MCF 10A (cell line): ENCODE results near the gene ZFYVE28. TPM values are rescaled to one million over a fixed set of nuclear protein-coding genes. Genes with fewer than 3 reads are reported as not detected.

ENCODE experiments used
- BruUV-seq: library from RNA; stranded (reverse); fragments of 400-500 nt; replicated peaks from 2 replicates; lab custom pipeline; 2021; lab: Mats Ljungman, UMichigan
- CTCF ChIA-PET: fragments of 300-600 bp; sonication (Branson Sonifier 250); formaldehyde crosslinking; extraction: SDS; loops from one replicate; lab custom pipeline; 2021; ENCODE audit warnings: antibody characterized with exemption, inconsistent platforms; lab: Yijun Ruan, JAX
- POLR2A ChIA-PET: fragments of 300-600, 350-650 bp; sonication (Branson Sonifier 250); formaldehyde crosslinking; extraction: SDS; loops from one replicate; lab custom pipeline; 2020; ENCODE audit warnings: antibody characterized with exemption, inconsistent platforms; lab: Yijun Ruan, JAX
- DNase-seq: peaks from one replicate; pipeline ENCODE4 v3.0.0-alpha.2; 2018; ENCODE audit not compliant: unreplicated experiment
- H3K27ac Mint-ChIP-seq: one replicate; pipeline ENCODE4 v1.8.0; 2022; ENCODE audit warnings: mild to moderate bottlenecking, low read depth, mixed read lengths; ENCODE audit not compliant: unreplicated experiment
- H3K27me3 Mint-ChIP-seq: one replicate; pipeline ENCODE4 v1.8.0; 2022; ENCODE audit warnings: mixed read lengths; ENCODE audit not compliant: insufficient read depth, unreplicated experiment
- H3K36me3 Mint-ChIP-seq: one replicate; pipeline ENCODE4 v1.8.0; 2022; ENCODE audit warnings: mild to moderate bottlenecking, moderate library complexity, mixed read lengths; ENCODE audit not compliant: insufficient read depth, unreplicated experiment
- H3K4me1 Mint-ChIP-seq: one replicate; pipeline ENCODE4 v1.8.0; 2022; ENCODE audit warnings: mixed read lengths; ENCODE audit not compliant: insufficient read depth, unreplicated experiment
- H3K4me3 Mint-ChIP-seq: one replicate; pipeline ENCODE4 v1.8.0; 2022; ENCODE audit warnings: mild to moderate bottlenecking, moderate library complexity, mixed read lengths; ENCODE audit not compliant: unreplicated experiment
- H3K9me3 Mint-ChIP-seq: one replicate; pipeline ENCODE4 v1.8.0; 2022; ENCODE audit warnings: mixed read lengths; ENCODE audit not compliant: unreplicated experiment
- CTCF ChIP-seq: fragments of 200-600 bp; IDR thresholded peaks from one replicate; pipeline ENCODE4 v1.8.0; 2022; ENCODE audit warnings: antibody characterized with exemption, mild to moderate bottlenecking; ENCODE audit not compliant: unreplicated experiment
- intact Hi-C: fragments of 100-400 bp; cut with micrococcal nuclease; formaldehyde crosslinking; loops from 2 replicates; pipeline ENCODE4 v1.14.1; 2022
- total RNA-seq: library from RNA; stranded (reverse); gene quantifications from 2 replicates; pipeline ENCODE4 v1.2.3, GENCODE V29; 2022

ZFYVE28 gene
- total RNA-seq, 1 experiment from 2014 or later = 1.6 TPM

GRCh38 chr4:2266821-2267220, 151.6 kb downstream of the ZFYVE28 start:
- no TSS peak for BruUV-seq
- intact Hi-C loops = loop anchor here (10.0 kb wide), 1 partner anchor 68 kb away; no protein-coding TSS in a partner anchor
- POLR2A ChIA-PET = no interaction called here
- Mint-ChIP-seq H3K9me3 (no peaks in the 10 kb centered on the region), H3K27me3 (no peaks in the 10 kb centered on the region), H3K4me1 (peaks cover 8% of the 10 kb centered on the region), H3K27ac (no peak overlapping the region), H3K4me3 (no peak overlapping the region), H3K36me3 (no peaks in the 10 kb centered on the region)
- TF ChIP-seq CTCF = no peak
- no peak for DNase-seq
- CTCF ChIA-PET = no interaction called here

- H3K4me3 Mint-ChIP-seq = no peak overlapping the region
- H3K27ac Mint-ChIP-seq = peak overlapping the region; percentile 40
- peak; percentile 28 for DNase-seq
- POLR2A ChIA-PET = interaction anchor here (0.6 kb wide), 1 partner anchor 457 kb away, joined by 3 read pairs; no protein-coding TSS in a partner anchor
- H3K9me3 Mint-ChIP-seq = no peaks in the 10 kb centered on the region
- no peaks in the 10 kb centered on the region for H3K27me3 Mint-ChIP-seq
- CTCF ChIA-PET = interaction anchor here (0.6 kb wide), 2 partner anchors 153 to 914 kb away, joined by 3 to 4 read pairs; no protein-coding TSS in a partner anchor
- no TSS peak for BruUV-seq
- peaks cover 8% of the 10 kb centered on the region for H3K4me1 Mint-ChIP-seq
- intact Hi-C loops = loop anchor here (10.0 kb wide), 1 partner anchor 69 kb away; no protein-coding TSS in a partner anchor
- H3K36me3 Mint-ChIP-seq = no peaks in the 10 kb centered on the region
- TF ChIP-seq CTCF = no peak
These were observed 152.3 kb downstream of the ZFYVE28 start for GRCh38 chr4:2266181-2266580.

- no peaks in the 10 kb centered on the region for H3K9me3 Mint-ChIP-seq
- intact Hi-C loops = loop anchor here (10.0 kb wide), 1 partner anchor 69 kb away; no protein-coding TSS in a partner anchor
- ChIA-PET POLR2A (interaction anchor here (0.5 to 4.5 kb wide), 3 partner anchors 25 to 456 kb away, joined by 3 to 54 read pairs (median 3); partner anchors contain the start of genes HAUS3 and POLN), CTCF (interaction anchor here (0.5 to 0.6 kb wide), 3 partner anchors 154 to 1554 kb away, joined by 3 to 4 read pairs (median 3); no protein-coding TSS in a partner anchor)
- no TSS peak for BruUV-seq
- H3K4me3 Mint-ChIP-seq = no peak overlapping the region
- no peak for DNase-seq
- no peaks in the 10 kb centered on the region for H3K27me3 Mint-ChIP-seq
- peaks cover 8% of the 10 kb centered on the region for H3K4me1 Mint-ChIP-seq
- no peak overlapping the region for H3K27ac Mint-ChIP-seq
- H3K36me3 Mint-ChIP-seq = no peaks in the 10 kb centered on the region
- TF ChIP-seq CTCF = no peak
These were observed 153.0 kb downstream of the ZFYVE28 start for GRCh38 chr4:2265113-2266110.
